ENCODE data around the gene PLEKHH2.

Gene PLEKHH2

DNA sequence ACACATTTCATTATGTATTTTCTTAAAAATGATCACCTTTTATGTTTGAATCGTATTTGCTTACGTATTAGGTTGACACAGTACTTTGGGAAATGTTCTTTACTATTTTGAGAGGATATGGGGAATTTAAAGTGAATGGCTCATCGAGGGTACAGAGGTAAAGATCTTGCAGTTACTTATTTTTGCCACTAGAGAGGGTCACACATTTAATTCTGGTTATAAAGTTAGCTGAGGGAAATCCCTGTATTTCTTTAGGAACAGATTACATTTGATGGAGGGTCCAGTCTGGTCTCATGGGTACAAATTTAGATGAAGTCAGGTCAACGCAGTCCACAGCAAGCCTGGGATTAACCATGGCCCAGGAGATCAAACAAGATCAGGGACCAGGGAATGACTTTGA is 161.2 kb downstream of the PLEKHH2 start:
- no peak overlapping the region for H3K4me3 ChIP-seq (replicated peaks; ENCODE audit: insufficient read depth, low read length)
- H3K27me3 ChIP-seq (ENCODE audit: insufficient read depth, poor library complexity, severe bottlenecking): no peaks in the 10 kb centered on the region
- TF ChIP-seq GABPA (IDR thresholded peaks at IDR 0.05; ENCODE audit: low read depth) (no peak), POLR2AphosphoS5 (IDR thresholded peaks at IDR 0.05; ENCODE audit: low read depth) (no peak), SPI1 (IDR thresholded peaks at IDR 0.05; ENCODE audit: borderline replicate concordance, low read depth) (no peak)
- H3K27ac ChIP-seq (replicated peaks): no peak overlapping the region
- DNase-seq (ENCODE audit: low read depth in 1 of 2, low spot score in 1 of 2): no peak

DNA sequence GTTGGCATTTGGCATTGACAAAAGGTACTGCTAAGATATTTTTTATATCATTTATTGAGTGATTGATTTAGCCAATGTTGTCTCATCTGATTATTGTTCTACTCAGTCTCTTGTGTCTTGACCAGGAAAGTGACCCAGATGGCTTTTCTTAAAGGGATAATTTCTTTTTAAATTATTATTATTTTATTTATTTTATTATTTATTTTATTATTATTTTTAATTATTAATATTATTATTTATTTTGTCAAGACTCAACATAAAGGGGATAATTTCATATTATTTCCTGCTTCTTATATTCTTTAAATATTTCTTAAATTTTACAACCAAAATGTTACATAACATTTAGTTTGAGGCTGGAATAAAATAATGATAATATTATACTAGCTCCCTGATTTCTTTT is 163.8 kb downstream of the PLEKHH2 start:
- H3K27me3 ChIP-seq (ENCODE audit: insufficient read depth, poor library complexity, severe bottlenecking): no peaks in the 10 kb centered on the region

DNA sequence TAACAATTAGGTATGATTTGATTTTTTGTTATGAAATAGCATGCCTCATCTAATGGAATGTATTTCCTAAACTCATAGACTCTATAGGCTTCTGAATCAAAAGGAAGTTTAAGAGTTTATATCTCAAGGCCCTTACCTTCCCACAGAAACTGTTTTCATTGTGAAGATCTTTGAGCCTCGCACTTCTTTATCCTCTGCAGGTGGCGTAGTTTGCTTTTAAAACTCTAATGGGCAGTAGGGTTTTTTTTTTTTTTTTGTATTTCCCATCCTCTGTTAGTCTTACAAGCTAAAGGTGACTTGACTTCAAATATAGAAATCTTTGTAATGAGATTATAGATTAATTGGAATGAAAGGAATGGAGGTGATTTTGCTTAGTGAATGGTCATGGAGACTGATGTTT is 165.1 kb downstream of the PLEKHH2 start:
- Histone ChIP-seq H3K4me3 (replicated peaks; ENCODE audit: insufficient read depth, low read length) (no peak overlapping the region), H3K27me3 (ENCODE audit: insufficient read depth, poor library complexity, severe bottlenecking) (no peaks in the 10 kb centered on the region), H3K27ac (replicated peaks) (no peak overlapping the region)
- TF ChIP-seq POLR2AphosphoS5 (IDR thresholded peaks at IDR 0.05; ENCODE audit: low read depth) (no peak), SPI1 (IDR thresholded peaks at IDR 0.05; ENCODE audit: borderline replicate concordance, low read depth) (no peak), GABPA (IDR thresholded peaks at IDR 0.05; ENCODE audit: low read depth) (no peak)
- TF ChIP-seq, protein P1, sequence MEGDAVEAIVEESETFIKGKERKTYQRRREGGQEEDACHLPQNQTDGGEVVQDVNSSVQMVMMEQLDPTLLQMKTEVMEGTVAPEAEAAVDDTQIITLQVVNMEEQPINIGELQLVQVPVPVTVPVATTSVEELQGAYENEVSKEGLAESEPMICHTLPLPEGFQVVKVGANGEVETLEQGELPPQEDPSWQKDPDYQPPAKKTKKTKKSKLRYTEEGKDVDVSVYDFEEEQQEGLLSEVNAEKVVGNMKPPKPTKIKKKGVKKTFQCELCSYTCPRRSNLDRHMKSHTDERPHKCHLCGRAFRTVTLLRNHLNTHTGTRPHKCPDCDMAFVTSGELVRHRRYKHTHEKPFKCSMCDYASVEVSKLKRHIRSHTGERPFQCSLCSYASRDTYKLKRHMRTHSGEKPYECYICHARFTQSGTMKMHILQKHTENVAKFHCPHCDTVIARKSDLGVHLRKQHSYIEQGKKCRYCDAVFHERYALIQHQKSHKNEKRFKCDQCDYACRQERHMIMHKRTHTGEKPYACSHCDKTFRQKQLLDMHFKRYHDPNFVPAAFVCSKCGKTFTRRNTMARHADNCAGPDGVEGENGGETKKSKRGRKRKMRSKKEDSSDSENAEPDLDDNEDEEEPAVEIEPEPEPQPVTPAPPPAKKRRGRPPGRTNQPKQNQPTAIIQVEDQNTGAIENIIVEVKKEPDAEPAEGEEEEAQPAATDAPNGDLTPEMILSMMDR (IDR thresholded peaks at IDR 0.05; ENCODE audit: insufficient read depth, low read length): no peak
- TF ChIP-seq, protein P2, sequence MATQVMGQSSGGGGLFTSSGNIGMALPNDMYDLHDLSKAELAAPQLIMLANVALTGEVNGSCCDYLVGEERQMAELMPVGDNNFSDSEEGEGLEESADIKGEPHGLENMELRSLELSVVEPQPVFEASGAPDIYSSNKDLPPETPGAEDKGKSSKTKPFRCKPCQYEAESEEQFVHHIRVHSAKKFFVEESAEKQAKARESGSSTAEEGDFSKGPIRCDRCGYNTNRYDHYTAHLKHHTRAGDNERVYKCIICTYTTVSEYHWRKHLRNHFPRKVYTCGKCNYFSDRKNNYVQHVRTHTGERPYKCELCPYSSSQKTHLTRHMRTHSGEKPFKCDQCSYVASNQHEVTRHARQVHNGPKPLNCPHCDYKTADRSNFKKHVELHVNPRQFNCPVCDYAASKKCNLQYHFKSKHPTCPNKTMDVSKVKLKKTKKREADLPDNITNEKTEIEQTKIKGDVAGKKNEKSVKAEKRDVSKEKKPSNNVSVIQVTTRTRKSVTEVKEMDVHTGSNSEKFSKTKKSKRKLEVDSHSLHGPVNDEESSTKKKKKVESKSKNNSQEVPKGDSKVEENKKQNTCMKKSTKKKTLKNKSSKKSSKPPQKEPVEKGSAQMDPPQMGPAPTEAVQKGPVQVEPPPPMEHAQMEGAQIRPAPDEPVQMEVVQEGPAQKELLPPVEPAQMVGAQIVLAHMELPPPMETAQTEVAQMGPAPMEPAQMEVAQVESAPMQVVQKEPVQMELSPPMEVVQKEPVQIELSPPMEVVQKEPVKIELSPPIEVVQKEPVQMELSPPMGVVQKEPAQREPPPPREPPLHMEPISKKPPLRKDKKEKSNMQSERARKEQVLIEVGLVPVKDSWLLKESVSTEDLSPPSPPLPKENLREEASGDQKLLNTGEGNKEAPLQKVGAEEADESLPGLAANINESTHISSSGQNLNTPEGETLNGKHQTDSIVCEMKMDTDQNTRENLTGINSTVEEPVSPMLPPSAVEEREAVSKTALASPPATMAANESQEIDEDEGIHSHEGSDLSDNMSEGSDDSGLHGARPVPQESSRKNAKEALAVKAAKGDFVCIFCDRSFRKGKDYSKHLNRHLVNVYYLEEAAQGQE (IDR thresholded peaks at IDR 0.05; ENCODE audit: insufficient replicate concordance, low read depth): no peak
- DNase-seq (ENCODE audit: low read depth in 1 of 2, low spot score in 1 of 2): no peak

More for the DNA sequence above, 163.8 kb downstream of the PLEKHH2 start:
- no peak overlapping the region for H3K27ac ChIP-seq (replicated peaks)
- TF ChIP-seq, protein P1 (IDR thresholded peaks at IDR 0.05; ENCODE audit: insufficient read depth, low read length): no peak
- TF ChIP-seq GABPA (IDR thresholded peaks at IDR 0.05; ENCODE audit: low read depth) (no peak), SPI1 (IDR thresholded peaks at IDR 0.05; ENCODE audit: borderline replicate concordance, low read depth) (no peak)
- TF ChIP-seq, protein P2 (IDR thresholded peaks at IDR 0.05; ENCODE audit: insufficient replicate concordance, low read depth): no peak
- H3K4me3 ChIP-seq (replicated peaks; ENCODE audit: insufficient read depth, low read length): no peak overlapping the region
- DNase-seq (ENCODE audit: low read depth in 1 of 2, low spot score in 1 of 2): no peak

DNA sequence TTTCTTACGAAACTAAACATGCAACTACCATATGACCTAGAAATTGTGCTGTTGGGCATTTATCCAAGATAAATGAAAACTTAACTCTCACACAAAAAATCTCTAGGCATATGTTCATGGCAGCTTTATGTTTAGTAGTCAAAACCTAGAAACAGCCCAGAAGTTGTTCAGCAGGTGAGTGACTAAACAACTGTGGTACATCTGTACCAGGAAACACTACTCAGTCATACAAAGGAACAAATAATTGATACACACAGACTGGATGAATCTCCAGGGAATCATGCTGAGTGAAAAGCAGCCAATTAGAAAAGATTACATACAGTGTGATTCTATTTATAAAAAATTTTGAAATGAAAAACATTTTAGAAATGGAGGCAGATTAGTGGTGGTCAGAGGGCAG is 166.1 kb downstream of the PLEKHH2 start:
- no peak overlapping the region for H3K4me3 ChIP-seq (replicated peaks; ENCODE audit: insufficient read depth, low read length)
- TF ChIP-seq, protein P2 (IDR thresholded peaks at IDR 0.05; ENCODE audit: insufficient replicate concordance, low read depth): no peak
- no peak for TF ChIP-seq SPI1 (IDR thresholded peaks at IDR 0.05; ENCODE audit: borderline replicate concordance, low read depth)
- TF ChIP-seq, protein P1 (IDR thresholded peaks at IDR 0.05; ENCODE audit: insufficient read depth, low read length): no peak
- TF ChIP-seq GABPA (IDR thresholded peaks at IDR 0.05; ENCODE audit: low read depth): no peak
- TF ChIP-seq POLR2AphosphoS5 (IDR thresholded peaks at IDR 0.05; ENCODE audit: low read depth): no peak
- H3K27ac ChIP-seq (replicated peaks): no peak overlapping the region
- H3K27me3 ChIP-seq (ENCODE audit: insufficient read depth, poor library complexity, severe bottlenecking): no peaks in the 10 kb centered on the region
- no peak for DNase-seq (ENCODE audit: low read depth in 1 of 2, low spot score in 1 of 2)

Measured in HL-60 (cell line).